CD4-positive, alpha-beta memory T cell (primary cell): ENCODE results near the gene PACRG. TPM values are rescaled to one million over a fixed set of nuclear protein-coding genes. Genes with fewer than 3 reads are reported as not detected.

Experiments used
- CTCF ChIA-PET: fragments of 350-600 bp; sonication (Branson Sonifier 250); formaldehyde crosslinking; loops from one replicate; lab custom pipeline; 2021; ENCODE audit warnings: inconsistent platforms; ENCODE audit not compliant: partially characterized antibody; lab: Charles Lee
- POLR2A ChIA-PET: fragments of 350-600 bp; sonication (Branson Sonifier 250); formaldehyde crosslinking; loops from one replicate; lab custom pipeline; 2021; ENCODE audit not compliant: partially characterized antibody; lab: Charles Lee
- DNase-seq, 5 donors: peaks; one replicate each; pipeline versions ENCODE4 v3.0.0 to v3.0.0-alpha.2; 2020 to 2022; ENCODE audit warnings: mixed read lengths in 1 of 5
- H3K27ac ChIP-seq: one replicate; pipeline ENCODE4 v1.7.0; 2013; ENCODE audit warnings: low read depth, low read length
- H3K27me3 ChIP-seq: 2 replicates; pipeline ENCODE4 v1.7.0; 2013; ENCODE audit warnings: mild to moderate bottlenecking, low read length, moderate library complexity; ENCODE audit not compliant: insufficient read depth
- H3K36me3 ChIP-seq: 2 replicates; pipeline ENCODE4 v1.7.0; 2013; ENCODE audit warnings: mild to moderate bottlenecking, low read length, moderate library complexity; ENCODE audit not compliant: insufficient read depth
- H3K4me1 ChIP-seq: 2 replicates; pipeline ENCODE4 v1.7.0; 2013; ENCODE audit warnings: mild to moderate bottlenecking, low read length, moderate library complexity; ENCODE audit not compliant: insufficient read depth
- H3K4me3 ChIP-seq, 2 donors: one replicate each; pipeline ENCODE4 v1.7.0; 2013; ENCODE audit warnings: low read length in 2 of 2, mild to moderate bottlenecking in 1 of 2
- H3K9me3 ChIP-seq, 2 donors: one replicate each; pipeline ENCODE4 v1.7.0; 2013; ENCODE audit warnings: low read length in 2 of 2, control low read depth in 1 of 2; ENCODE audit not compliant: control insufficient read depth in 1 of 2
- H3K27ac Mint-ChIP-seq, 7 donors: one replicate each; pipeline ENCODE4 v1.8.0; 2020 to 2021; ENCODE audit warnings: mixed read lengths in 7 of 7, mild to moderate bottlenecking in 6 of 7, inconsistent platforms in 3 of 7, moderate library complexity in 3 of 7
- H3K27me3 Mint-ChIP-seq, 2 donors: one replicate each; pipeline ENCODE4 v1.8.0; 2020 to 2021; ENCODE audit warnings: mixed read lengths in 2 of 2
- H3K36me3 Mint-ChIP-seq, 2 donors: one replicate each; pipeline ENCODE4 v1.8.0; 2020 to 2021; ENCODE audit warnings: mixed read lengths in 2 of 2, inconsistent platforms in 1 of 2, mild to moderate bottlenecking in 1 of 2
- H3K4me1 Mint-ChIP-seq, 4 donors: one replicate each; pipeline ENCODE4 v1.8.0; 2020 to 2021; ENCODE audit warnings: mixed read lengths in 4 of 4, mild to moderate bottlenecking in 1 of 4
- H3K4me3 Mint-ChIP-seq, 8 donors: one replicate each; pipeline ENCODE4 v1.8.0; 2020 to 2021; ENCODE audit warnings: mixed read lengths in 8 of 8, mild to moderate bottlenecking in 7 of 8, moderate library complexity in 6 of 8, inconsistent platforms in 3 of 8
- H3K9me3 Mint-ChIP-seq, 8 donors: one replicate each; pipeline ENCODE4 v1.8.0; 2020 to 2021; ENCODE audit warnings: mixed read lengths in 8 of 8, mild to moderate bottlenecking in 5 of 8, inconsistent platforms in 3 of 8, moderate library complexity in 1 of 8
- intact Hi-C: fragments of 100-400 bp; cut with micrococcal nuclease; formaldehyde crosslinking; loops from one replicate; pipeline ENCODE4 v1.15.1; 2023
- polyA plus RNA-seq, 2 donors: library from polyadenylated mRNA; unstranded; fragments of 300-500 nt; fragmentation: Illumina TruSeq; gene quantifications; one replicate each; pipeline ENCODE4 v1.2.3, GENCODE V29; 2021
- total RNA-seq, 2 experiments: library from RNA; stranded (reverse); gene quantifications; one replicate each; pipeline ENCODE4 v1.2.3, GENCODE V29; 2021

Gene PACRG
- total and polyA plus RNA-seq, 4 experiments from 2014 or later = 0.21 to 1.5 (median 0.81) TPM; not detected in 1

- Histone ChIP-seq H3K36me3 (no peaks in the 10 kb centered on the region), H3K27ac (no peak overlapping the region), H3K4me1 (no peaks in the 10 kb centered on the region), H3K9me3 (no peaks in the 10 kb centered on the region), H3K4me3 (no peak overlapping the region), H3K27me3 (no peaks in the 10 kb centered on the region)
- no peak overlapping the region for H3K27ac Mint-ChIP-seq
- H3K4me1 Mint-ChIP-seq = no peaks in the 10 kb centered on the region
- no peak overlapping the region for H3K4me3 Mint-ChIP-seq
- CTCF ChIA-PET = no interaction called here
- intact Hi-C loops = no loop called here
- peaks cover 0 to 9% of the 10 kb centered on the region in 2 donors for H3K27me3 Mint-ChIP-seq
- POLR2A ChIA-PET = no interaction called here
- H3K9me3 Mint-ChIP-seq = no peaks in the 10 kb centered on the region
- H3K36me3 Mint-ChIP-seq = no peaks in the 10 kb centered on the region
- DNase-seq = no peak
Measured at GRCh38 chr6:163301726-163302635, 574.2 kb downstream of the PACRG start.

DNA sequence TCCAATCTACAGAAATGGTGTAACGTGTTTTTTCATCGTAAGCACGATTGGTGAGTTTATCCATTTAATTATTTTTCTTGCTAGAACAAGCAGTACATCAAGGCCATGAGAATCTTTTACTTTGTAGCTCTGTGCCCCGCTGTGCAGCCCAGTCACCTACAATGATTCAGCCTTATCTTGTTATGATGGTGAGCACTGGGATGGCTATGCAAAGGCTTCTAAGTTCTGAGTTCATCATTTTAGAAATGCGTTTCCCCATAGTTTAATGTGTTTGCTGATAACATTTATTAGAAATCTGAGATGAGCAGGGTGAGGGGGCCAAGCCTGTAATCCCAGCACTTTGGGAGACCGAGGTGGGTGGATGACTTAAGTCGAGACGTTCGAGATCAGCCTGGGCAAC is 575.0 kb downstream of the PACRG start:
- H3K27ac ChIP-seq = no peak overlapping the region
- H3K4me3 Mint-ChIP-seq = no peak overlapping the region

DNA sequence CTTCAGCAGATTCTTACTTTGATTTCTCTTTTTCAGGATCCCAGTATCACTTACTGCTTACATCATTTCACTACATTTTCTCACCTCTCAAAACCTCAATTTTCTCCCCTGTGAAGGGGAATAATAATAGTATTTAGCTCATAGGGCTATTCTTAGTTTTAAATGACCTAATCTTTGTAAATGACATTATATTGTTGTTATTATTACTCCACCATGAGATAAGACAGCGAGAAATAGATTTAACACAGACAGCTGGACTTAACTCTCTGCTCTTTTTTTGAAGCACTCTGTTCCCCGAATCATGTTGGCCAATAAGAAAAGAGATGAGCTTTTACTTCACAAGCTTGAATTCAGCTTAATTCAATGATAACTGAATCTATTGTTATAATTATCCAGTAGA is 578.2 kb downstream of the PACRG start:
- ChIA-PET POLR2A (no interaction called here), CTCF (no interaction called here)
- Histone ChIP-seq H3K36me3 (no peaks in the 10 kb centered on the region), H3K27ac (no peak overlapping the region), H3K4me3 (no peak overlapping the region), H3K4me1 (no peaks in the 10 kb centered on the region), H3K9me3 (no peaks in the 10 kb centered on the region), H3K27me3 (no peaks in the 10 kb centered on the region)
- Mint-ChIP-seq H3K27ac (no peak overlapping the region), H3K4me1 (no peaks in the 10 kb centered on the region), H3K9me3 (no peaks in the 10 kb centered on the region), H3K27me3 (peaks cover 3 to 4% of the 10 kb centered on the region in 2 donors), H3K4me3 (no peak overlapping the region), H3K36me3 (no peaks in the 10 kb centered on the region)
- no peak for DNase-seq
- intact Hi-C loops = no loop called here

More for the DNA sequence above, 575.0 kb downstream of the PACRG start:
- ChIA-PET POLR2A (no interaction called here), CTCF (no interaction called here)
- no peak for DNase-seq
- Mint-ChIP-seq H3K27ac (no peak overlapping the region), H3K9me3 (no peaks in the 10 kb centered on the region), H3K4me1 (no peaks in the 10 kb centered on the region), H3K27me3 (peaks cover 0 to 8% of the 10 kb centered on the region in 2 donors), H3K36me3 (no peaks in the 10 kb centered on the region)
- no peaks in the 10 kb centered on the region for H3K9me3 ChIP-seq
- intact Hi-C loops = no loop called here
- no peaks in the 10 kb centered on the region for H3K36me3 ChIP-seq
- H3K27me3 ChIP-seq = no peaks in the 10 kb centered on the region
- H3K4me1 ChIP-seq = no peaks in the 10 kb centered on the region
- H3K4me3 ChIP-seq = no peak overlapping the region

- no peaks in the 10 kb centered on the region for H3K4me1 ChIP-seq
- Mint-ChIP-seq H3K4me1 (no peaks in the 10 kb centered on the region), H3K27ac (no peak overlapping the region), H3K9me3 (no peaks in the 10 kb centered on the region), H3K4me3 (no peak overlapping the region), H3K27me3 (peaks cover 10 to 13% of the 10 kb centered on the region in 2 donors), H3K36me3 (no peaks in the 10 kb centered on the region)
- H3K9me3 ChIP-seq = no peaks in the 10 kb centered on the region
- intact Hi-C loops = no loop called here
- ChIA-PET CTCF (no interaction called here), POLR2A (no interaction called here)
- no peak overlapping the region for H3K4me3 ChIP-seq
- DNase-seq = no peak
- H3K27me3 ChIP-seq = no peaks in the 10 kb centered on the region
- H3K27ac ChIP-seq = no peak overlapping the region
- H3K36me3 ChIP-seq = no peaks in the 10 kb centered on the region
Measured at GRCh38 chr6:163308629-163309440, 581.1 kb downstream of the PACRG start.

GRCh38 chr6:163309491-163310026 is 581.8 kb downstream of the PACRG start:
- POLR2A ChIA-PET = no interaction called here
- CTCF ChIA-PET = no interaction called here

DNA sequence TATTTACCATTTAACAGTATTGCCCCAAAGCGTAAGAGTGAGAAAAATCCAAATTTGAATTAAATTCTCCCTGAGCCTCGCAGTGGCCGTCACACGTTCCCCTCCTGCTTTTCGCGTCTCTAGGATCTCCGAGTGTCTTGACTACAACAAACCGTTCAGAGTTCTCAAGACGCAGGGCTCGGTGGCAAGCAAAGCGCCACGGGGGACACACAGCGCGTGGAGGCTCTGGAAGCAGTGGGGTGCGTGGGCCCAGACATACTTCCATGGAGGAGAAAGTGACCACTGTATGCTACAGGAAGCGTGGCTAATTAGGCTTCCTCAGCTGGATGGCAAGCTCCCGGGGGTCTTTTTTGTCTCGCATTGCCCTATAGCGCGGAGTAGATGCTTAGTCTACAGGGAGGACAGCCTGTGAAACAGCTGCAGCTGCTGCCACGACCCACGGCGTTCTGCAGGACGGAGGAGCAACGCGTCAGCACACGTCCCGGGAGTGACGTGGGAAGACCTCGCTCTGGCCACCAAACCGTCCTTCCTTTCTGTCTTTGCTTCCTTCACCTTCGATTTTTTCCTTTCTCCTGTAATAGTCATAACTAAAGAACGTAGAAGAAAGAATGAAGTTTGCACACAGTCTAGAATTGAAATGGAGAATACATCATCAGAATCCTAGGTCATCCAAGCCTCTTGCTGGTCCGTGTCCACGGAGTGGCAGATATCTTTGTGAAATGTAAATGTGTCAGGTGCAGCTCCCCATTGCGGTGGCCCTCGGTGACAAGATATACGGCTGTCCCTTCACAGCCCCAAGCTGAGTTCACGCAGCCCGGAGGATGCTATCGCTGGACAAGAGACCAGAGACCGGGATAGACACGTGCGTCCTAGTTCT is 582.6 kb downstream of the PACRG start:
- intact Hi-C loops = no loop called here
- Mint-ChIP-seq H3K9me3 (no peaks in the 10 kb centered on the region), H3K4me3 (no peak overlapping the region), H3K4me1 (no peaks in the 10 kb centered on the region), H3K36me3 (no peaks in the 10 kb centered on the region), H3K27me3 (peaks cover 13 to 14% of the 10 kb centered on the region in 2 donors), H3K27ac (no peak overlapping the region)
- Histone ChIP-seq H3K27ac (no peak overlapping the region), H3K27me3 (no peaks in the 10 kb centered on the region), H3K4me1 (no peaks in the 10 kb centered on the region), H3K4me3 (no peak overlapping the region), H3K9me3 (no peaks in the 10 kb centered on the region), H3K36me3 (no peaks in the 10 kb centered on the region)
- no peak for DNase-seq
- CTCF ChIA-PET = no interaction called here
- POLR2A ChIA-PET = no interaction called here

More at GRCh38 chr6:163309491-163310026, 581.8 kb downstream of the PACRG start:
- Mint-ChIP-seq H3K27ac (no peak overlapping the region), H3K36me3 (no peaks in the 10 kb centered on the region), H3K9me3 (no peaks in the 10 kb centered on the region), H3K4me1 (no peaks in the 10 kb centered on the region), H3K4me3 (no peak overlapping the region), H3K27me3 (peaks cover 12 to 13% of the 10 kb centered on the region in 2 donors)
- no peak for DNase-seq
- Histone ChIP-seq H3K4me3 (no peak overlapping the region), H3K27me3 (no peaks in the 10 kb centered on the region), H3K9me3 (no peaks in the 10 kb centered on the region), H3K4me1 (no peaks in the 10 kb centered on the region), H3K36me3 (no peaks in the 10 kb centered on the region), H3K27ac (no peak overlapping the region)
- intact Hi-C loops = no loop called here
